Measurements from ENCODE around the gene ANKFY1.

Gene ANKFY1

GRCh38 chr17:4276514-4276913, 12.7 kb upstream of the ANKFY1 start:
- H3K9ac ChIP-seq (ENCODE audit: low read depth, low read length) = no peak overlapping the region
- no peak overlapping the region for H3K4me3 ChIP-seq (ENCODE audit: low read depth in 1 of 2, low read length in 2 of 2)
- peaks cover 10% of the 10 kb centered on the region for H4K20me1 ChIP-seq (ENCODE audit: insufficient read depth, low read length)
- H3K36me3 ChIP-seq (ENCODE audit: insufficient read depth, low read length) = peaks cover 63% of the 10 kb centered on the region
- DNase-seq (no peak), ATAC-seq (ENCODE audit: insufficient read depth, low read depth) (no peak)
- TF ChIP-seq CTCF (IDR thresholded peaks at IDR 0.05; ENCODE audit: borderline replicate concordance, extremely low read depth, low read length, poor library complexity, severe bottlenecking) (no peak), EZH2 (IDR thresholded peaks at IDR 0.05; ENCODE audit: borderline replicate concordance, low read depth, low read length, severe bottlenecking) (no peak)
- H3K4me1 ChIP-seq (ENCODE audit: insufficient read depth, low read length) = no peaks in the 10 kb centered on the region
- H2AFZ ChIP-seq (ENCODE audit: low read depth, low read length) = no peak overlapping the region
- H3K4me2 ChIP-seq (ENCODE audit: insufficient read depth, low read length) = no peak overlapping the region
- no peaks in the 10 kb centered on the region for H3K9me3 ChIP-seq (ENCODE audit: insufficient read depth, low read length, severe bottlenecking)
- no peak overlapping the region for H3K27ac ChIP-seq (ENCODE audit: low read length)
- H3K79me2 ChIP-seq (ENCODE audit: insufficient read depth, low read length) = peaks cover 29% of the 10 kb centered on the region
- no peaks in the 10 kb centered on the region for H3K27me3 ChIP-seq (ENCODE audit: insufficient read depth, low read length, poor library complexity)

- Histone ChIP-seq H3K4me2 (ENCODE audit: insufficient read depth, low read length) (no peak overlapping the region), H2AFZ (ENCODE audit: low read depth, low read length) (no peak overlapping the region), H3K79me2 (ENCODE audit: insufficient read depth, low read length) (peaks cover 21% of the 10 kb centered on the region), H3K27ac (ENCODE audit: low read length) (no peak overlapping the region), H4K20me1 (ENCODE audit: insufficient read depth, low read length) (peaks cover 7% of the 10 kb centered on the region), H3K4me1 (ENCODE audit: insufficient read depth, low read length) (no peaks in the 10 kb centered on the region), H3K9me3 (ENCODE audit: insufficient read depth, low read length, severe bottlenecking) (no peaks in the 10 kb centered on the region), H3K4me3 (ENCODE audit: low read depth in 1 of 2, low read length in 2 of 2) (no peak overlapping the region), H3K36me3 (ENCODE audit: insufficient read depth, low read length) (peaks cover 73% of the 10 kb centered on the region), H3K27me3 (ENCODE audit: insufficient read depth, low read length, poor library complexity) (no peaks in the 10 kb centered on the region), H3K9ac (ENCODE audit: low read depth, low read length) (no peak overlapping the region)
- DNase-seq = no peak
- no peak for TF ChIP-seq EZH2 (IDR thresholded peaks at IDR 0.05; ENCODE audit: borderline replicate concordance, low read depth, low read length, severe bottlenecking)
- no peak for TF ChIP-seq CTCF (IDR thresholded peaks at IDR 0.05; ENCODE audit: borderline replicate concordance, extremely low read depth, low read length, poor library complexity, severe bottlenecking)
- no peak for ATAC-seq (ENCODE audit: insufficient read depth, low read depth)
Observed at GRCh38 chr17:4272972-4273368, 9.2 kb upstream of the ANKFY1 start.

GRCh38 chr17:4272213-4272971, 8.6 kb upstream of the ANKFY1 start:
- Histone ChIP-seq H3K36me3 (ENCODE audit: insufficient read depth, low read length) (peaks cover 72% of the 10 kb centered on the region), H3K4me1 (ENCODE audit: insufficient read depth, low read length) (no peaks in the 10 kb centered on the region), H3K4me3 (ENCODE audit: low read depth in 1 of 2, low read length in 2 of 2) (no peak overlapping the region), H3K9me3 (ENCODE audit: insufficient read depth, low read length, severe bottlenecking) (no peaks in the 10 kb centered on the region), H3K27me3 (ENCODE audit: insufficient read depth, low read length, poor library complexity) (no peaks in the 10 kb centered on the region), H2AFZ (ENCODE audit: low read depth, low read length) (no peak overlapping the region), H3K27ac (ENCODE audit: low read length) (no peak overlapping the region), H4K20me1 (ENCODE audit: insufficient read depth, low read length) (peaks cover 7% of the 10 kb centered on the region), H3K9ac (ENCODE audit: low read depth, low read length) (no peak overlapping the region), H3K4me2 (ENCODE audit: insufficient read depth, low read length) (no peak overlapping the region), H3K79me2 (ENCODE audit: insufficient read depth, low read length) (peaks cover 20% of the 10 kb centered on the region)
- DNase-seq = no peak
- TF ChIP-seq EZH2 (IDR thresholded peaks at IDR 0.05; ENCODE audit: borderline replicate concordance, low read depth, low read length, severe bottlenecking) (no peak), CTCF (IDR thresholded peaks at IDR 0.05; ENCODE audit: borderline replicate concordance, extremely low read depth, low read length, poor library complexity, severe bottlenecking) (no peak)
- no peak for ATAC-seq (ENCODE audit: insufficient read depth, low read depth)
